ENCODE data around the gene SMYD3. TPM values are rescaled to one million over a fixed set of nuclear protein-coding genes. Genes with fewer than 3 reads are reported as not detected.
A peak's percentile ranks its signal among the peaks of the same experiment; 100 is the strongest.

SMYD3 gene
- total and polyA plus RNA-seq, 2 donors (not counting 3 experiments of a cell fraction or from before 2014, with no cell fraction given) = 16.0 to 32.1 TPM

GRCh38 chr1:246138781-246139180 lies 368.3 kb downstream of the SMYD3 start:
- no peak overlapping the region for H3K4me3 ChIP-seq (replicated peaks in 1 of 3; ENCODE audit: insufficient read depth in 1 of 3, low read depth in 1 of 3, low read length in 3 of 3)
- H3K79me2 ChIP-seq (ENCODE audit: control insufficient read depth, insufficient read depth, low read length) = no peaks in the 10 kb centered on the region
- H3K9me3 ChIP-seq (replicated peaks; ENCODE audit: control insufficient read depth, insufficient read depth, low read length) = no peaks in the 10 kb centered on the region
- H3K9ac ChIP-seq (replicated peaks; ENCODE audit: extremely low read depth, insufficient read depth, low read length) = no peak overlapping the region
- H3K36me3 ChIP-seq (ENCODE audit: control insufficient read depth in 2 of 2, extremely low read depth in 1 of 2, insufficient read depth in 2 of 2, low read length in 2 of 2) = no peaks in the 10 kb centered on the region
- H2AFZ ChIP-seq (ENCODE audit: low read depth, low read length) = no peak overlapping the region
- H3K27me3 ChIP-seq (ENCODE audit: control insufficient read depth in 2 of 2, insufficient read depth in 2 of 2, low read length in 2 of 2) = no peaks in the 10 kb centered on the region
- H4K20me1 ChIP-seq (replicated peaks; ENCODE audit: control insufficient read depth, extremely low read depth, insufficient read depth, low read length) = no peaks in the 10 kb centered on the region
- DNase-seq (ENCODE audit: low read depth, low spot score) (no peak), FAIRE-seq (no peak)
- intact Hi-C loops (cut with micrococcal nuclease) = no loop called here
- ChIA-PET POLR2A (no interaction called here), CTCF (interaction anchor here (1.5 to 1.6 kb wide), 2 partner anchors 10 to 19 kb away, joined by 4 read pairs; no protein-coding TSS in a partner anchor)
- peaks cover 20% of the 10 kb centered on the region for H3K4me1 ChIP-seq (ENCODE audit: control insufficient read depth, extremely low read depth, insufficient read depth, low read length)
- H3K27ac ChIP-seq (ENCODE audit: insufficient read depth, low read depth, low read length) = peak overlapping the region; percentile 60
- BruUV-seq (replicated peaks) = no TSS peak
- dilution Hi-C loops (cut with MboI; ENCODE audit: extremely low pct_ligation_motif_present, low sequenced_read_pairs) = no loop called here
- TF ChIP-seq GATA2 (IDR thresholded peaks at IDR 0.05; ENCODE audit: insufficient read depth, insufficient read length, low read depth, low read length) (no peak), CTCF (IDR thresholded peaks at IDR 0.05; ENCODE audit: extremely low read depth in 1 of 2, insufficient read depth in 1 of 2, low read depth in 1 of 2, low read length in 2 of 2) (no peak), EZH2 (IDR thresholded peaks at IDR 0.05; ENCODE audit: borderline replicate concordance, low read depth, low read length, severe bottlenecking) (no peak), MAX (IDR thresholded peaks at IDR 0.05; ENCODE audit: insufficient read depth, insufficient read length) (no peak), POLR2A (IDR thresholded peaks at IDR 0.05; ENCODE audit: low read depth, low read length) (no peak), FOS (IDR thresholded peaks at IDR 0.05; ENCODE audit: borderline replicate concordance, insufficient read depth, low read length) (no peak), POLR2AphosphoS5 (IDR thresholded peaks at IDR 0.05; ENCODE audit: insufficient read depth, low read depth, low read length) (no peak), JUN (IDR thresholded peaks at IDR 0.05; ENCODE audit: borderline replicate concordance, insufficient read depth, insufficient read length, low read depth) (no peak), MYC (IDR thresholded peaks at IDR 0.05; ENCODE audit: low read depth, low read length) (no peak)
- H3K4me2 ChIP-seq (ENCODE audit: insufficient read depth, low read length) = no peak overlapping the region
- no peaks in the 10 kb centered on the region for H3K9me1 ChIP-seq (replicated peaks; ENCODE audit: control insufficient read depth, extremely low read depth, insufficient read depth, low read length)
